Mesenteric fat pad (tissue), 1 donor: Measurements from ENCODE around the gene PKD2L2. TPM values are rescaled to one million over a fixed set of nuclear protein-coding genes. Genes with fewer than 3 reads are reported as not detected.
"Not testable (repeated sequence)": the region's sequence is repeated elsewhere in the genome, so short reads cannot be mapped to it uniquely, and the experiment has no call there.

Experiments
- DNase-seq: peaks from one replicate; pipeline ENCODE4 v3.0.0-alpha.2; 2020; ENCODE audit warnings: low spot score
- total RNA-seq: library from RNA; stranded (reverse); fragmentation: NEBNext Ultra II Directional; extraction: Animal tissue kit (Norgen Biotek cat#: 25700); gene quantifications from one replicate; pipeline ENCODE4 v1.2.1, GENCODE V29; 2021
- donor health status: DM: yes; HTN: yes; CAD: no.

PKD2L2 gene
- total RNA-seq, 1 donor from 2014 or later: not detected

- no peak for DNase-seq
Observed at GRCh38 chr5:137887831-137888230, 1.4 kb upstream of the PKD2L2 start.

- no peak for DNase-seq
Observed at GRCh38 chr5:137888466-137888862, 793 bp upstream of the PKD2L2 start.

GRCh38 chr5:137890845-137891244 lies 1.6 kb downstream of the PKD2L2 start:
- no peak for DNase-seq

- DNase-seq: no peak
Observed at GRCh38 chr5:137891849-137892248, 2.6 kb downstream of the PKD2L2 start.

- DNase-seq: no peak
Observed at GRCh38 chr5:137894586-137894985, 5.3 kb downstream of the PKD2L2 start.

- no peak for DNase-seq
Observed at GRCh38 chr5:137896560-137896959, 7.3 kb downstream of the PKD2L2 start.

GRCh38 chr5:137899493-137899892 lies 10.2 kb downstream of the PKD2L2 start:
- no peak for DNase-seq

- DNase-seq: no peak
Observed at GRCh38 chr5:137901011-137901817, 12.0 kb downstream of the PKD2L2 start.

- no peak for DNase-seq
Observed at GRCh38 chr5:137902408-137903133, 13.3 kb downstream of the PKD2L2 start.

GRCh38 chr5:137914758-137915157 lies 25.5 kb downstream of the PKD2L2 start:
- no peak for DNase-seq

- DNase-seq: no peak
Observed at GRCh38 chr5:137916923-137917322, 27.7 kb downstream of the PKD2L2 start.

GRCh38 chr5:137921931-137922330 lies 32.7 kb downstream of the PKD2L2 start:
- DNase-seq: no peak

GRCh38 chr5:137923856-137924255 lies 34.6 kb downstream of the PKD2L2 start:
- DNase-seq: no peak

GRCh38 chr5:137932800-137933199 lies 43.5 kb downstream of the PKD2L2 start:
- no peak for DNase-seq

- no peak for DNase-seq
Observed at GRCh38 chr5:137933491-137933911, 44.2 kb downstream of the PKD2L2 start.

- DNase-seq: no peak
Observed at GRCh38 chr5:137935190-137935589, 45.9 kb downstream of the PKD2L2 start.

GRCh38 chr5:137935694-137936093 lies 46.4 kb downstream of the PKD2L2 start:
- DNase-seq: no peak

- no peak for DNase-seq
Observed at GRCh38 chr5:137937994-137938750, 48.9 kb downstream of the PKD2L2 start.

GRCh38 chr5:137938751-137939143 lies 49.5 kb downstream of the PKD2L2 start:
- no peak for DNase-seq

GRCh38 chr5:137939331-137939730 lies 50.1 kb downstream of the PKD2L2 start:
- no peak for DNase-seq

- DNase-seq: not testable (repeated sequence)
Observed at GRCh38 chr5:137944280-137944679, 55.0 kb downstream of the PKD2L2 start.

- DNase-seq: no peak
Observed at GRCh38 chr5:137945825-137946224, 56.6 kb downstream of the PKD2L2 start.
